Activated CD4-positive, CD25-positive, alpha-beta regulatory T cell treated with anti-CD3 and anti-CD28 coated beads, Interleukin-2, amount 50 U/mL, for 16 hours (primary cell): Measurements from ENCODE around the gene FKBP7.
A peak's percentile ranks its signal among the peaks of the same experiment; 100 is the strongest.
"Not testable (repeated sequence)": the region's sequence is repeated elsewhere in the genome, so short reads cannot be mapped to it uniquely, and the experiment has no call there.

Source experiments
- DNase-seq: peaks from one replicate; pipeline ENCODE4 v3.0.0-alpha.2; 2020; ENCODE audit warnings: low read depth, low spot score

Gene FKBP7

DNA sequence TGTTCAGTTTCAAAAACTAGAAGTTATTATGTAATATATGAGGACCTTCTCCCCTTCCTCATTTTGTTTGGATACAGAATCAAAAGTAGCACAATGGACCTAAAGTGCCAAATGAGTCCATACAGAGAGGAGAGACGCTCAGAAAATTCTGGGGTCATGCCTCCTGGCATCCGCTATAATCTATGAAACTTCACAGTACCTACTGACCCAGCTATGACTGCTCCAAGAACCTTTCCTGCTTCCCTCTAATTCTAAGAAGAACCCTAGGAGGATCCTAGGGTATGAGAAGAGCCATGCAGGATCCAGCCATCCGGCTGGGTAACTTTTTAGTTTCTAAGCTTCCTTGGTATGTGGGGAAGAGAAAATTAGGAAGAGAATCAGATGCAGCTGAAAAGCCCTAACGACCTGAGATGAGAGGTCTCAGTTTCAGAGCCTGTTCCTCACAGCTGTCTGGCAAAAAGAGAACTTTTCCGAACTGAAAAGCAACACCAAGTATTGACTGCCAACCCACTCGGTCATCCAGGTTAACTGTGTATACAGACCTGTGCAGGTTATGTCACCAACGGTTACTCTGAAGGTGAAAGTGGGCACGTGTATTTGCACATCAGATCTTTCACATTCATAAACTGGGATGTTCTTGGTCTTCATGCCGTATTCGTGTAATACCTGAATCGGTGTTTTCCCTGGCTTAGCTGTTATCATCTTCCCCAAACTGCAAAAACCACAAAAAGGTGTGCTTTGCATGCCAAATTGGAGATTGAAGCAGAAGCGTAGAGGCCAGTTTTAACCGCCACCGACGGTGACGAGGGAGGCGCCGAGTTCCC, 28.5 kb downstream of the FKBP7 start:
- no peak for DNase-seq

DNA sequence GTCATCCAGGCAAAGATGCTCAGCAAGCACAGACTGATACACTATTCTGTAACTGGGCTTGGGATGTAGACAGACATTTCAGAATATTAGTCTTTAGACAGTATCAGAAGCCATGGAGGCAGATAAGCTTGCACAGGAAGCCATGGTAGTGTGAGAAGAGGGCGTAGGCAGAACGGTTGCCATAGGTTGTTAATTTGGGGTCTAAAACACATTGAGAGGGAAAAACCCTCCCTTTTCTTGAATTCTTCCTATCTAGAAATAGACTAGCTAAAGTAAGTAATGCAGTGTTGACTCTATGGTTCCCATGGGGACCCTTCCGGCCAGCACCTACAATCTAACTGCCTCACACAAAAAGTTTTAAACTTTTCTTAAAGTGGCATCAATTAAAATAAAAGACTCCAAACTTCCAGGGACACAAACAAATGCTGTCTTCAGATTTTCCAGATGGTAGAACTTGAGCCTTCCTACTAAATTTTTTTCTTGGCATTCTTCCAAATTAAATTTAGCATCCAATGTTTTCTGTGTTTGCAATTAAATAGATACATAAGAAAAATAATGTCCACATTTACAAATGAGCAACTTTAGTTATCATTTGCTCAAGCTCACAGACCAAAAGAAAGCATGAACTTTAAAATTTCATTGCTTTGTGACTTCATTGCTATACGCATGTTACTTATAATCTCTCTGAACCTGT, 29.3 kb downstream of the FKBP7 start:
- DNase-seq: no peak

DNA sequence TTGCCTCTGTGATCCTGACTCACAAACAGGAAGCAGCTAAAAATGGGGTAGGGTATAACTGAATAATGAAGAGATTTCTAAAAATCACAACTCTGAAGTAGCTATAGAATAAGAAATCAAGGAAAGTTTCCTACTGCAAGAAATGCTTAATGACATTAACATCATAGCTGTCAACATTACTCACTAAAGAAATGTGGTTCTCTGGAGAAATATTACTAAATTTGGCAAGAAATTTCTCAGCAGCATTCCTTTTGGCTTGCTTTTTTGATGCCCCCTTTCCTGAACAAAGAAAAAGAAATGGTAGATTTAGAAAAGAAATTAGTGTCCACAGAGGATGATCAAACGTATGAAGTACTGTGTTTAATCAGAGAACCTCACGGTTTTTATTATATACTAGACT, 37.0 kb downstream of the FKBP7 start:
- no peak for DNase-seq

DNA sequence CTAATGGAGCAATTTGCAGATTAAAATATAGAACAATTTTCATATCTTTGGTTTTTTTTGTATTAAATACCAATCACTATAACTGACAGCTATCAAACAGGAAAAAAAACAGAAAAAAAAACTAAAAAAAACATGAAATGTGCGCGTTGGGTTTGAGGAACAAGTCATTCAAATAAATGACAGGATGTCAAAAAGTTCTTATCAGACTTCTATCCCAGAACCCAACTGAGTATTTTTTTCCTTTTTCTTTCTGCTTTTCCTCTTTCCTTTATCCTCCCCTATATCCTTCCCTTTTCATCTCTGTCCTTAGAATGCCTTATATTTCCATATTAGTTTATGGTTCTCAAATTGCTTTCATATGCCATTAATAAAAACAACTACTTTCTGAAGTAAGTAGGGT, 41.7 kb downstream of the FKBP7 start:
- no peak for DNase-seq

DNA sequence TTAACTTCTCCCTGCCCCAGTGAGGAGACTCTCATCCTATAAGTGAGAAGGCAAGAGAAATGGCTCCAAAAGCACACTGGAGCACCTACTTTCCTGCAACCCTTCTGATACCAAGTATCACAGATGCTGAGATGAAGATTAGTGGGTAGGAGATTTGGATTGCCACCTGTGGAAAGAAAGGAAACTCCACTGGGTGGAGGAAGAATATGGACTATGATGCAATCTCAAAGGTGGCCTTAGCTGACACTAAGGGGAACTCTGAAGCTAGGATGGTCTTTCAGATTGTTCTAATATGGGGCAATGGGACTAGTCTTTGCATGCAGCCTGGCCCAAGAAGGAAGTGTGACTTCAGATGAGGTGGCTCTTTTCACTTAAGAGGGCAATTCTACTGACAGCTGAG, 49.1 kb downstream of the FKBP7 start:
- no peak for DNase-seq

DNA sequence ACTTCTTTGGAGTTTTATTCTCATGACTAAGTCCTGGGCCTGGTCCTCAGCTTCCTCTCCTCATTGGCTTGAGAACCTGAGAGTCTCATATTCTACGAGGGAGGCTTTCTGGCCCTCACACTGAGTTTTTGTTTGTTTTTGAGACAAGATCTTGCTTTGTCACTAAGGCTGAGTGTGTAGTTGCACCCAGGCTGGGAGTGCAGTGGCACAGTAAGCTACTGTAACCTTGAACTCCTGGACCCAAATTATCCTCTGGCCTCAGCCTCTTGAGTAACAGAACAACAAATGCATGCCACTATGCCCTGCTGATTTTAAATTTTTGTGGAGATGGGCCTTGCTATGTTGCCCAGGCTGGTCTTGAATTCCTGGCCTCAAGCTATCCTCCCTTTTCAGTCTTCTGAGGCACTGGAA, 50.0 kb downstream of the FKBP7 start:
- no peak for DNase-seq

DNA sequence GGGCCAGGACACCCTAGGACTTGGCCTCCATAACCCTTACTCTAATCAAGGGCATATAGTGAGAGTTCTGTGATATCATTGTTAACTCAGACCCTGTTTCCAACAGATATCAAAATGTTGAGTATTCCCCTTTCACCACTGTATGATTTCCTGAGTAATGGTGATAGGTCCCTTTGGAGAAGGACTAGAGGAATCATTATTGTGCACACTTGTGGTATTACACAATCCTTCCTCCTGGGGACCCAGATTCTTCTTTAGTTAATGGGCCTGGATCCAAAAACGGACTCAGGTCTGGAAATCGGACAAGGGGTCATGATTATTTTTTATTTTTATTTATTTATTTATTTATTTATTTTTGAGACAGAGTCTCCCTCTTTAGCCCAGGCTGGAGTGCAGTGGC, 50.9 kb downstream of the FKBP7 start:
- no peak for DNase-seq

DNA sequence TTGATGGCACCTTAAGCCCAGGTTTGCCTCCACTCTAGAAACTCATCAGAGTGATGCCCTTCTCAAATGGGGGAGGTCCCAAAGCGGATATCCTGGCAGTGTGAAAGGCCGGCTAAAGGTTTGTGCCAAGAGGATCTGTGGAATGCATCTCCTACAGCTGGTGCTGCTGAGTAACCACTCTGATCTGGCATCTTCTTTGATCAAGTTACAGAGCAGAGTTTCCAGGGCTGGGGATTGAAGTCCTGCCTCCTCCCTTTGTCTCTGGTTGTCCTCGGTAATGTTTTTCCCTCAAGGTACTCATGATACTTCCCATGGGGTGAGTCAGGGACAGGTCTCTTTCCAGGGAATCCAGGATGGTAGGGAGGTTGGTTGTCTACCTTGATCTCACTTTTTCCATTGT, 52.0 kb downstream of the FKBP7 start:
- no peak for DNase-seq

DNA sequence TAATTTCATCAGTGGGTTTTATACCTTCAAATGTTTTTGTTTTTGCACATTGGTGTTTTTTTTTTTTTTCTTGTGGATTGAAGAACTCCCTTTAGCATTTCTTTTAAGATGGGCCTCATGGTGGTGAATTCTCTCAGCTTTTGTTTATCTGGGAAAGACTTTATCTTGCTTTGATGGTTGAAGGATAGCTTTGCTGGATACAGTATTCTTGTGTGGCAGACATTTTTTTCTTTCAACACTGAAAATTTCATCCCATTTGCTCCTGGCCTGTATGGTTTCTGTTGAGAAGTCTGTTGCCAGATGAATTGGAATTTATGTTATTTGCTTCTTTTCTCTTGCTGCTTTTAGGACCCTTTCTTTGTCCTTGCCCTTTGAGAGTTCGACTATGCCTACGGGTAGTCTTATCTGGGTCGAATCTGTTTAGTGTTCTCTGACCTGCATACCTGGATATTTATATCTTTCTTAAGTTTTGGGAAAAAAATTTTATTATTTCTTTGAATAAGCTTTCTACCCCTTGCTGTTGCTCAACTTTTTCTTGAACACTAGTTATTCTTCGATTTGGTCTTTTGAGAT, 53.1 kb downstream of the FKBP7 start:
- no peak for DNase-seq

DNA sequence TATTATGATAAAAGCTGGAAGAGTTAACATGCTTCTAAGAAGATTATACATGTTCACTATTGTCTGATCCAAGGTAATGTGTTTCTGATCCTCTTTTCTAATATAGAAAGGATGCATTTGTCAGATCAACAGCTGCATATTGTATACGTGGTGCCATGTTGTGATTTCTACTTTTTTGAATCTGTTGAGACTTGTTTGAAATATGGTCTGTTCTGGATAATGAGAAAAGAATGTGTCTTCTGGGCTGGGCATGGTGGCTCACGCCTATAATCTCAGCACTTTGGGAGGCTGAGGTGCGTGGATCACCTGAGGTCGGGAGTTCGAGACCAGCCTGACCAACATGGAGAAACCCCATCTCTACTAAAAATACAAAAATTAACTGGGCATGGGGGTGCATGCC, 54.7 kb downstream of the FKBP7 start:
- not testable (repeated sequence) for DNase-seq

DNA sequence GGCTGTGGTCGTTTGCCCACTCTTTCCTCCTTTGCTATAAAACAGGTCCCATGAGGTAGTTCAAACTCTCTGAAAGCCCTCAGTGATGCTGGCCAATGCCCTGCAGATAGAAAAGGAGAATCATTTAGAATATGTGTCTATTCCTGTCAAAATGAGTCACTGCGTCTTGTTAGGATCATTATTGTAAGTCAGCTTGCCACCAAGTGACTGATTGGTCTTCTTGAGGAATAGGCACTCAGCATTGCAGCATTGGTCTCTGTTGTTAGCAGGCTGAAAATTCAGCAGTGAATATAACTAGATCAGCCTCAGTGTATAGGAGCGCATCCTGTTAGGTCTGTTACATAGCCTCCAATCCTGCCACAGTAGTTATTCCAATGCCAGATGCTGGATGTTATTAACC, 56.3 kb downstream of the FKBP7 start:
- DNase-seq: no peak

DNA sequence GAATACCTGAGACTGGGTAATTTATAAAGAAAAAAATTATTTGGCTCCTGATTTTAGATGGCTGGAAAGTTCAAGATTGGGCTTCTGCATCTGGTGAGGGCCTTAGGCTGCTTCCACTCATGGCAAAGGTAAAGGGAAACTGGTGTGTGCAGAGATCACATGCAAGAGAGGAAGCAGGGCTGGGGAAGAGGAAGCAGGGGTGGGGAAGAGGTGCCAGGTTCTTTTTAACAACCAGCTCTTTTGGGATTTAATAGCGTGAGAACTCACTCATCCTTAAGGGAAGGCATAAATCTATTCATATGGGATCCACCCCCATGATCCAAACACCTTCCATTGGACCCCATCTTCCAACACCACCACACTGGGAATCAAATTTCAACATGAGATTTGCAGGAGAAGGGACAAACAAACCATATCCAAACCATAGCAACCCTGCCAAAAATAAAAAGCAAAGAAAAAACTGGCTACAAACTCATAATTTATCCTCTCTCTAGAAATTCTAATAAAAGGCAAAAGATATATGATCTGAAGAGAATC, 57.9 kb downstream of the FKBP7 start:
- no peak for DNase-seq

DNA sequence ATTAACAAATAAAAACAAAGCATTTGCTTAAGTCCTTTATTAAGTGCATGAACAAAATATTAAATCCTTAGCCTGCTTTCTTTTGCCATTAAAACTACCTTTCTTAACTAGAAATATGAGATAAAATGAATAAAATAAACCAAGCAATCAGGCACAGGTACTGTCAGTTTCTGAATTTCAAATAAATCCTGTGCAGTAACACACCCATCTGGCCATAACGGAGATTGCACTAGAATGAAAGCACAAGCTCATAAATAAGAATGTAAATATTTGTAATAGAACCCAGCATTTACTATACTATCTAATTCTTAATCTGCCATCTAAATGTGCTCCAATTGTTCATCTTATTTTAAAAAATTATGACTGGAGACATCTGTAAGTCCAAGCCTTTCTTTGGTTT, 59.3 kb downstream of the FKBP7 start:
- DNase-seq: no peak

DNA sequence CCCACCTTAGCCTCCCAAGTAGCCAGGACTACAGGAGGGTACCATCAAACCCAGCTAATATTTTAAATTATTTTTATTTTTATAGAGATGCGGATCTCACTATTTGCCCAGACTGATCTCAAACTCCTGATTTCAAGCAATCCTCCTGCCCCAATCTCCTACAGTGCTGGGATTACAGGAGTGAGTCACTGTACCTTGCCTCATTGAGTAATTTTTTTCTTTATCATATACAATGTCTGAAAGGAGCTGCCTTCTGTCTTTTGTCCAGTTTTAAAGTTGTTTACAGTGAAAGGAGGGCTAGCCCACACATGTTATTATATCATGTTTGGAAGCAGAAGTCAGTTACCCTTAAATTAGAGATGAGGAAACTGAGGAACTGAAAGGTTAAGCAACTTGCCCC, 60.0 kb downstream of the FKBP7 start:
- DNase-seq: no peak

DNA sequence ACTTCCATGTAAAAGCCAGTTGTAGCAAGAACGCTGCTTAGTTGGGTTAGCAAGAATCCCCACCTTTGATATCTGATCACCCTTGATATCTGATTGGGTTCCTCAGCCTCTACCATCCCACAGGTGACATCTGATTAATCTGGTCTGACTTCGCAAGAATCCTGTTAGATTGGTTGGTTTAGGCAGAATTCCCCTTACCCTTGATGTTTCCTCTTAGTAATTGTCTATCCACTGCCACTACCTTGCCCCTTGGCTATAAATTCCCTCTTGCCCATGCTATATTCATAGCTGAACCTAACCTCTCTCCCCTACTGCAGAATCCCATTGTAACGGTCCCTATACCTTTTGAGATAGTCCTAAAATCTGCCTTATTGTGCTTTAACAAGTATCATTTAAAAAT, 60.5 kb downstream of the FKBP7 start:
- no peak for DNase-seq

DNA sequence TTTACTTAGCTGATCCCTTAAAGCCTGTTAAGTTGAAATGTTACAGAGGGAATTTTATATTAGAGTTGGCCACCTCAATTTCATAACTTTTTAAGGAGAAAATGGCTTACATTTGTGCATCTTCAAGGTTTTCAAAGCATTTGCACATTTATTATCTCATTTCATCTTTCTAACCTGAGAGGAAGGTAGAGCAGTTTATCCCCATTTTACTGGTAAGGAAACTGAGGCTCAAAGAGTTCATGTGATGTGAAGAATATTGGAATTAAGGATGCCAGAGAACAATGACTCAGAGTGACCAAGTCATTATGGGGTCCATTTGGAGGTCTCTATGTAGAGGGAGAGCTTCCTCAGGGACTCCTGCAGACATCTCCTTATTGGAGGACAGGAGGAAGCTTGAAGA, 62.4 kb downstream of the FKBP7 start:
- DNase-seq: no peak

DNA sequence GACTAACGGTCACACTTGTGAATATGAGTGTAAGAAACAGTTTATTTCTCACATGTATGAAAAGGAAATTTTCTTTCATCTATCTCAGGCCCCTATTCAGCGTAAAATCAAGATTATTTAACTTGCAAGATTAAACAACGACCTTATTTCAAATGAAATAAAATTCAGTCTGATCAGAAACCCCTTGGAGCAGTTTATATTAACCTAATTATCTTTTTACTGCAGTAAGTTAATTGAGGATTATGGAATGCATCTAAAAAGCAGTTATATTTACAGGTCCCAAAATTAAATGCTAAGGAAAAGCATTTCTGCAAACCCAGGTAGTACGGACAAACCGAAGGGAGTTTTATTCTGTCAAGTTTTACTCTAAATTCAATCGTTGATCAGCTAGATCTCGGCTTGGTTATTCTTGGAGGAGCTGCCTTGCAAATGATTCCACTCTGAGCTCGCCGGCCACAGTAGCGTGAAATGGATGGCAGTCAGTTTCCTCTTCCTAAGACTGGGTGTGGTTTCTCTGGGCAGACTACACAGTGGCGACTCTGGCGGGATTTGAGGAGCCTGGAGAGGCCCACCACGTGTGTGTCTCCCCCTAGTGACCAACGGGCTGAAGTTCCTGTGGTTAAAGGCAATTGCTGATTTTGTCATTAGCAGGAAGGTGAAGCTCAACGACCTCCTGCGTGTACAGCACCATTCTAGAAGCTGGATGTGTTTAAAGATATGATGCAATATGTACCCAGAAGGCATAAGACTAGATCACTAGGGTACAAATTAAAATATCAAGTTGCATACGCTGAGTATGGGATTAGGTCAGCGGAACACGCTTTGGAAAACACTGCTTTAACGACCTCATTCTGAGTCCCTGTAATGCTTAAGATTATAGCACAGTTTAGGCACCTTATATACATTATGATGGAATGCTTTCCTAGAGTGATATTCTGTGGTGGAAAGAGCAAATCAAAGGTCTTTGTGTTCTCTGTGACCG, 63.8 kb downstream of the FKBP7 start:
- peak; percentile 64 for DNase-seq
